Epithelial cell of esophagus (primary cell): Measurements from ENCODE around the gene LRIT2.
A peak's percentile ranks its signal among the peaks of the same experiment; 100 is the strongest.

ENCODE experiments used
- DNase-seq: peaks from one replicate; pipeline ENCODE4 v3.0.0; 2010; ENCODE audit warnings: low read depth
- H3K4me3 ChIP-seq: 2 replicates; pipeline ENCODE4 v1.5.1; 2011; ENCODE audit warnings: mild to moderate bottlenecking, low read length, control low read depth
- TF ChIP-seq, protein P1 (sequence below): IDR thresholded peaks from 2 replicates; pipeline ENCODE4 v1.5.1; 2011; ENCODE audit warnings: low read depth, mild to moderate bottlenecking, low read length, control low read depth, inconsistent platforms; ENCODE audit not compliant: insufficient read depth; ENCODE audit errors: missing control alignments

Gene LRIT2

DNA sequence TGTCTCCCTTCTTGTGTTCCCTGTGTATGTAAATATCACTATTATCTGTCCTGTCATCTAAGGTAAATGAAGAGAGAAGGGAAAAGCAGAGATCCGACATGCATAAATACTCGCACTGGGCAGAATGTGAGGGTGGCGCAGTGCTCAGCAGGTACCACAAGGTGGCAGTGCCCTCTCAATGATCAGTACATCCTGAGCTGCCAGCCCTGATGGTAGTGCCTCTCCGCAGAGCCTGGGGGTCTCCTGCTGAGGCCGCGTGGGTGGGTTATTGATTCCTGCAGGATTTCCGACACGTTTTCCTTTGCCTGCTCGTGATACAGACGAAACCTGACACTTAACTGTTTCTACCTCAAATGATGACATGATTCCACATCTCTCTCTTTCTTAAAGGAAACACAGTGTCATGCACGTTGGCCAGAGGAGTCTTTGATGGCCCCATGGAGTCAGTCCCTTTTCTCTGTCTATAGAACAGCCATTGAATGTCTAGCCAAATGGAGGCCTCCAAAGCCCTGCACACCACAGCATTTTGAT is 39.3 kb upstream of the LRIT2 start:
- no peak overlapping the region for H3K4me3 ChIP-seq
- peak; percentile 66 for DNase-seq
- TF ChIP-seq, protein P1, sequence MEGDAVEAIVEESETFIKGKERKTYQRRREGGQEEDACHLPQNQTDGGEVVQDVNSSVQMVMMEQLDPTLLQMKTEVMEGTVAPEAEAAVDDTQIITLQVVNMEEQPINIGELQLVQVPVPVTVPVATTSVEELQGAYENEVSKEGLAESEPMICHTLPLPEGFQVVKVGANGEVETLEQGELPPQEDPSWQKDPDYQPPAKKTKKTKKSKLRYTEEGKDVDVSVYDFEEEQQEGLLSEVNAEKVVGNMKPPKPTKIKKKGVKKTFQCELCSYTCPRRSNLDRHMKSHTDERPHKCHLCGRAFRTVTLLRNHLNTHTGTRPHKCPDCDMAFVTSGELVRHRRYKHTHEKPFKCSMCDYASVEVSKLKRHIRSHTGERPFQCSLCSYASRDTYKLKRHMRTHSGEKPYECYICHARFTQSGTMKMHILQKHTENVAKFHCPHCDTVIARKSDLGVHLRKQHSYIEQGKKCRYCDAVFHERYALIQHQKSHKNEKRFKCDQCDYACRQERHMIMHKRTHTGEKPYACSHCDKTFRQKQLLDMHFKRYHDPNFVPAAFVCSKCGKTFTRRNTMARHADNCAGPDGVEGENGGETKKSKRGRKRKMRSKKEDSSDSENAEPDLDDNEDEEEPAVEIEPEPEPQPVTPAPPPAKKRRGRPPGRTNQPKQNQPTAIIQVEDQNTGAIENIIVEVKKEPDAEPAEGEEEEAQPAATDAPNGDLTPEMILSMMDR = peak; percentile 98

DNA sequence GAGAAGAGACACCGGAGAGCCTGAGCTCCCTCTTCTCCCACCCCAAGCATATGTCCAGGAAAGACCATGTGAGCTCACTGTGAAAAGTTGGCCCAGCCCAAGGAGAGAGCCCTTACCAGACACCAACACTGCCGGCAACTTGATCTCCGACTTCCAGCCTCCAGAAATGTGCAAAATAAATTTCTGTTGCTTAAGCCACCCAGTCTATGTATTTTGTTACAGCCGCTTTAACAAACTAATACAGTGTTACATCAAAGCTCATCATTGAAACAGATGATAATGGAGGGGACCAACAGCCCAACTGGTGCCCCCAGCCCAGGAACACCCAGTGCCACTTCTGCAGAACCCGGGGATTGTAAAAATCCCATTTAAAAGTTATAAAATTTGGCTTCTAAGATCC is 38.4 kb upstream of the LRIT2 start:
- no peak overlapping the region for H3K4me3 ChIP-seq
- TF ChIP-seq, protein P1 = no peak
- DNase-seq = no peak

DNA sequence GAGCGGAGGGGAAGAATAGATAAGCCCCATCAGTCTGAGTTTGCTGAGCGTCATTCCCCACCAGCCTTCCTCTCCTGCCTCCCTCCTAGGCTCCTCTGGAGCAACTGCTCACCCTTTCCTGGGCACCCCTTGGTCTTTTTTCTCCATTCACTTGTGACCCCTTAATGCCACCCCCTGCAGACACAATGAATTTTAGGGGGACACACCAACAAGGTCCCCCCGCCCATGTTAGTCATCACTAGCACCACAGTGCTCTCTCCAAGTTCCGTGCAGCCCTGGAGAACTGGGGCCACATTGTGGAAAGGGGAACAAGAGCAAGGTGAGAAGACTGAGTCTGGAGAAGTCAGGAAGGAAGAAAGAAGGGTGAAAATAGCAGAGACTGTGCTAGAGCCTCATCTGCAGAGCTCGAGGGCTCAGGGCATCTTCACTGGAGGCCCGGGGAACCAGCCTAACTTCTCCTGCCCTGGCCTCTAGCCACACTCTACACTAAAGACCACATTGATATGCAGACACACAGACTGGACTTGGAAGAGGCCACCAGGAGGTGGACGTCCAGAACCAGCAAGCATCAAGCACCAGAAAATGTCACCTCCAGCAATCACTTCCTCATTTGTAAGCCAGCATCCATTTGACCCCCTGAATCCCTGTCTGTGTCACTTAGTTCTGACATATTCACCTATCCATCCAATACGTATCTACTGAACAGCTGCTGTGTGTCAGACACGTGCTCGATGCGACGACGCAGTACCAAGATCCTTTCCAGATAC is 37.0 kb upstream of the LRIT2 start:
- no peak for DNase-seq
- H3K4me3 ChIP-seq = no peak overlapping the region
- TF ChIP-seq, protein P1 = no peak

DNA sequence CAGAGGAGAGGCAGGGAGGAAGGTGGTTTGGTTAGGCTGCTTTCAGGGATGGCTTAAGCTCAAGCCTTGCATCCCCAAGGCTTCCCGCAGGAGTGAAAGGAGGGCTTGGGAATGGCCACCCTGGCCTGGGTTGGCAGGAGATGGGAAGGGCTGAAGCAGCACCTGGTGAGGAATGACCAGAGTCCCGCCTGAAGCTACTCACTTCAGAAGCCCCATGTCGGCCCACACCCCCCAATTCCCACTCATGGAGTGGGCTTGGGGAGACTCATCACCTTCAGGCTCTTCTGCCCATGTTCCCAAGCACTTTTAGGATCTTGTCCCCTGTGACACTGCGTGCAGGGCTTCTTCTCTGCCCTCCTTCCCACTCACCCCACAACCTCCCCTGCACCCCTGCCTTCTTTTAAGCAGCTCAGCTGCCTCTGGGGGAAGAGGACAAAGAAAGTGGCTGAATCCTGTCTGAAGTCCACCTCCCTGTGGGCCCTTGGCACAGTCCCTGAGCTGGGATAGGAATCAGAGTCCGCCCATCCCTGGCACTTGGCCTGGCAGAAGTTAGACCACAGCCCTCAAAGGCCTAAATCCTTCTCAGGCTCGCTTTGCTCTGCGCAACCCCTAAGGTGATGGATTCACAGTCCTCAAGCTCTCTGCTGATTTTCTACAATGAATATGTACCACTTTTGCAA is 36.0 kb upstream of the LRIT2 start:
- H3K4me3 ChIP-seq = no peak overlapping the region
- no peak for DNase-seq
- TF ChIP-seq, protein P1 = no peak

DNA sequence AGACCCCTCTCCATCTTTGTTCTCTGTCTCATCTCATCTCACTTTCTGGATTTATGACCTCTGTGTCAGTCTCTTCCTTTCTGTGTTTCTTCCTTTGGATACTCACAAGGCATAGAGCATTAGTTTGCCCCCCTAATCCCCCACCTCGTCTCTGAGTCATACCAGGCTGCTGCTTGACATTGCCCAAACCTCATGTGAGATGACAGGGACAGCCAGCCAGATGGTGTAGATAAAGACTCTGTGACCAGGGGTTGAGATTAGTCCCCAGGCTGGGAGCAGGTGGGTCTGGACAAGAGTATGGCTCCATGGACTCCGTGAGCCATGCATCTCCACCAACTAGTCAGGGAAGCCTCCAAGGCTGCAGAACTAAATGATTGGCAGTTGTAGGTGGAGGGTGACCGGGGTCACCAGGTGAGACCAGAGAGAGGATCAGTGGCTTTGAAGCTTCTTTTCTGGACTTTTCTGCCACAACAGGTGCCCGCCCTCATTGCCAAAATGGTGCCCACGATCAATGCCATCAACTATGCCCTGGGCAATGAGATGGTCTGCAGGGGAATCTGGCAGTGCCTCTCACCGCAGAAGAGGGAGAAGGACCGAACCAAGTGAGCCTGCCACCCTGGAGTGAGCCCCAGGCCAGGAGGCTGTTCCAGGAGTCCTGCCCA is 32.8 kb upstream of the LRIT2 start:
- DNase-seq = no peak
- H3K4me3 ChIP-seq = no peak overlapping the region

DNA sequence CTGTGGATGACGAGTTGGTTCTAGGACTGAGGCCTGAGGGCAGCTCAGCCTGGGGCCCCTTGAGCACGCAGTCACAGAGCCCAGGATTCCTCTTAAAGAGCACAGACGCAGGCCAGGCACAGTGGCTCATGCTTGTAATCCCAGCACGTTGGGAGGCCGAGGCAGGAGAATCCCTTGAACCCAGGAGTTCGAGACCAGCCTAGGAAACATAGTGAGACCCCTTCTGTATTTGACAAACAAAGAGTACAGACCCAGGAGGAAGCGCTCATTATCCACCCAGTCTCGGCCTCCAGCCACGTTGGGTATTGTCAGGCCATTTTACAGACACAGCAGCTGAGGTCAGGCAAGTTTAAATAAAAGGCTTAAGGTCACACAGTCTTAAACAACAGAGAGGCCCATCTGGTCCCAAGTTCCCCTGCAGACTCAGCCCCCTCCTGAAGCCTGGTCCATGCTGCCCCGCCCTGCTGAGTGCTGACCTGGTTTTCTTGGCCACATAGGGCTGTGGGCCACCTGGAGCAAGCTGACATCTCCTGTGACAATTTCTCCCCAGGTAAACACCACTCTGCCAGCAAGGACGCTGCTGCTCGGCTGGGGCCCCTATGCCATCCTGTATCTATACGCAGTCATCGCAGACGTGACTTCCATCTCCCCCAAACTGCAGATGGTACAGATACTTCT is 32.1 kb upstream of the LRIT2 start:
- TF ChIP-seq, protein P1 = no peak
- DNase-seq = no peak
- H3K4me3 ChIP-seq = no peak overlapping the region

More for the DNA sequence above, 32.8 kb upstream of the LRIT2 start:
- TF ChIP-seq, protein P1 = no peak
